ENCODE results near the gene CDC42BPB.

Gene CDC42BPB

GRCh38 chr14:103015426-103015825 is 41.9 kb downstream of the CDC42BPB start:
- DNase-seq: no peak

GRCh38 chr14:103014466-103015228 is 42.7 kb downstream of the CDC42BPB start:
- DNase-seq: no peak

- DNase-seq: no peak
Measured at GRCh38 chr14:103013028-103013427, 44.3 kb downstream of the CDC42BPB start.

- no peak for DNase-seq
Measured at GRCh38 chr14:103009559-103009958, 47.8 kb downstream of the CDC42BPB start.

- no peak for DNase-seq
Measured at GRCh38 chr14:103008768-103009357, 48.5 kb downstream of the CDC42BPB start.

- no peak for DNase-seq
Measured at GRCh38 chr14:103008126-103008525, 49.2 kb downstream of the CDC42BPB start.

- DNase-seq: no peak
Measured at GRCh38 chr14:103007555-103007954, 49.8 kb downstream of the CDC42BPB start.

- DNase-seq: no peak
Measured at GRCh38 chr14:103006991-103007520, 50.3 kb downstream of the CDC42BPB start.

GRCh38 chr14:103006106-103006505 is 51.2 kb downstream of the CDC42BPB start:
- no peak for DNase-seq

GRCh38 chr14:103003850-103004249 is 53.5 kb downstream of the CDC42BPB start:
- no peak for DNase-seq

GRCh38 chr14:103003351-103003615 is 54.1 kb downstream of the CDC42BPB start:
- no peak for DNase-seq

GRCh38 chr14:103002578-103003350 is 54.6 kb downstream of the CDC42BPB start:
- no peak for DNase-seq

GRCh38 chr14:103001651-103002396 is 55.5 kb downstream of the CDC42BPB start:
- DNase-seq: no peak

GRCh38 chr14:103001226-103001625 is 56.1 kb downstream of the CDC42BPB start:
- no peak for DNase-seq

- DNase-seq: no peak
Measured at GRCh38 chr14:103000291-103000921, 56.9 kb downstream of the CDC42BPB start.

GRCh38 chr14:102999227-102999895 is 58.0 kb downstream of the CDC42BPB start:
- no peak for DNase-seq

GRCh38 chr14:102998393-102998792 is 59.0 kb downstream of the CDC42BPB start:
- DNase-seq: no peak

- DNase-seq: no peak
Measured at GRCh38 chr14:102996941-102997340, 60.4 kb downstream of the CDC42BPB start.

GRCh38 chr14:102994689-102995088 is 62.7 kb downstream of the CDC42BPB start:
- DNase-seq: no peak

GRCh38 chr14:102993523-102993922 is 63.8 kb downstream of the CDC42BPB start:
- DNase-seq: no peak

- DNase-seq: no peak
Measured at GRCh38 chr14:102991376-102991775, 66.0 kb downstream of the CDC42BPB start.

GRCh38 chr14:102988054-102988453 is 69.3 kb downstream of the CDC42BPB start:
- DNase-seq: no peak

Data from activated gamma-delta T cell treated with Interleukin-2 at 50 U/mL for 16 hours (primary cell).